Hematopoietic multipotent progenitor cell (in vitro differentiated cells): ENCODE measurements around the gene ABHD12. TPM values are rescaled to one million over a fixed set of nuclear protein-coding genes. Genes with fewer than 3 reads are reported as not detected.

ENCODE experiments used
- DNase-seq, 3 donors: peaks; one replicate each; pipeline ENCODE4 v3.0.0-alpha.2; 2011 to 2015; ENCODE audit warnings: low read depth in 2 of 3, low spot score in 2 of 3
- total RNA-seq: library from RNA; depleted of rRNA; stranded (reverse); fragments of >200 nt; gene quantifications from one replicate; pipeline ENCODE4 v1.2.3, GENCODE V29; 2012

ABHD12 gene
- total RNA-seq, 1 donor, result 20.2 TPM

- no peak for DNase-seq
These were observed 109.8 kb downstream of the ABHD12 start for GRCh38 chr20:25280574-25281535.

GRCh38 chr20:25280051-25280573, 110.5 kb downstream of the ABHD12 start:
- DNase-seq, result no peak

GRCh38 chr20:25279403-25279802, 111.2 kb downstream of the ABHD12 start:
- DNase-seq, result no peak

GRCh38 chr20:25278636-25279361, 111.8 kb downstream of the ABHD12 start:
- no peak for DNase-seq

- no peak for DNase-seq
These were observed 112.6 kb downstream of the ABHD12 start for GRCh38 chr20:25277941-25278521.

- DNase-seq, result no peak
These were observed 113.4 kb downstream of the ABHD12 start for GRCh38 chr20:25277051-25277801.

GRCh38 chr20:25276533-25277050, 114.0 kb downstream of the ABHD12 start:
- DNase-seq, result no peak

GRCh38 chr20:25275813-25276532, 114.7 kb downstream of the ABHD12 start:
- DNase-seq, result no peak

GRCh38 chr20:25274891-25275812, 115.5 kb downstream of the ABHD12 start:
- DNase-seq, result no peak

GRCh38 chr20:25274481-25274880, 116.2 kb downstream of the ABHD12 start:
- no peak for DNase-seq

- no peak for DNase-seq
These were observed 116.9 kb downstream of the ABHD12 start for GRCh38 chr20:25273541-25274358.

- no peak for DNase-seq
These were observed 117.6 kb downstream of the ABHD12 start for GRCh38 chr20:25273046-25273445.

- DNase-seq, result no peak
These were observed 118.2 kb downstream of the ABHD12 start for GRCh38 chr20:25272223-25273000.

- no peak for DNase-seq
These were observed 119.0 kb downstream of the ABHD12 start for GRCh38 chr20:25271486-25272222.

- no peak for DNase-seq
These were observed 119.8 kb downstream of the ABHD12 start for GRCh38 chr20:25270829-25271251.

- DNase-seq, result no peak
These were observed 120.8 kb downstream of the ABHD12 start for GRCh38 chr20:25269833-25270170.
